ENCODE measurements around the gene CCDC85C.

CCDC85C gene

GRCh38 chr14:99475660-99476059 lies 128.3 kb downstream of the CCDC85C start:
- no peak for DNase-seq (ENCODE audit: low spot score)

DNA sequence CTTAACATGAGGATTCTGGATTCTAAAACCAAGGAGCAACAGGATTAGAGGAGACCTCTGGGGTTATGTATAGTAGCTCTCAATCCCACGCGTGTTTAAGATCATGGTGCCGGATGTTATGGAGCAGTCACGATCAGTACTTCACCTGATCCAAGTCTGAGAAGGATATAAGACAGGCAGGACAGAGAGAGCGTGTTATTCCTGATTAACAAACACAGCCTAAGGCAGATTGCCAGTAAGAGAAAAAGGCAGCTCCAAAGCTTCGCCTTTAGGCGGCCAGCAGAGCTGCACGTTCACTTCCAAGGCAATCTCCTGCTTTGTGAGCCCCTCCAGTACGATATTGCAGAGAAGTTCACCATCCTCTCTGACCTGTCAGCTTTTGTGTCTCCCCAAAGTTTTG lies 128.8 kb downstream of the CCDC85C start:
- peak; percentile 42 for DNase-seq (ENCODE audit: low spot score)

DNA sequence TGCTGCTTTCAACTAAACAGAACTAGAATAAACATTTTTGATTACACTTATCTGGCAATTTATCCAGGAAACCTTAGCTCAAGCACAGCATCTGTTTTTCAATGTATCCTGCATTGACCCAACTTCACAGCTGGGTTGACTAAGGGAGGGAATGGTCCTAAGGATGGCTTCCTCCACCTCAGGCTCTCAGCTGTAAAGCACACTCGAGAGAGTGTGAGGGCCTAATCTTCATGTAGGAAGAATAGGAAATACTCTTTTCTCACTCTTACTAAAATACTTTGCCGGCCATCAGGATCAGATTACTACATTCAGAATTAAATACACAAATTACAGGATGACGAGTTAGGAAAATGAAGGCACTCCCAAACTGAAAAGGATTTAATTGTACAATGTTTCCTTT lies 130.5 kb downstream of the CCDC85C start:
- DNase-seq (ENCODE audit: low spot score): no peak

DNA sequence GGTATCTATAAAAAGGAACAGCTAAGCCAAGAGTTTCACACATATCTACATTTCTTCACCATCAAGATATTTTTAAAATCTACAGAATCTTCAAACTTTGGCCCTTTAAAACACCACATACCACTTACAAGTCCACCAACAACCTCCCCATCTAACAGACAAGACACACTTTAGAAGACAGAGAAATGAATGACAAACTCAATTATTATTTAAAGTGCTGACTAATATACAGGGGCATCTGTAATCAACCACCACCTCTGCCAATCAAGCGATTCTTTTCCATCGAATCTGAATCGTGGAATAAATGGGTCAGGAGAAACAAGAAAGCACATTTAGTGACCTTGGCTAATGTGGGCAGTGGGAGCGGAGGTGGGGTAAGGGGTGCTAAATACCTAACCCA lies 131.1 kb downstream of the CCDC85C start:
- no peak for DNase-seq (ENCODE audit: low spot score)

GRCh38 chr14:99471731-99472130 lies 132.3 kb downstream of the CCDC85C start:
- no peak for DNase-seq (ENCODE audit: low spot score)

DNA sequence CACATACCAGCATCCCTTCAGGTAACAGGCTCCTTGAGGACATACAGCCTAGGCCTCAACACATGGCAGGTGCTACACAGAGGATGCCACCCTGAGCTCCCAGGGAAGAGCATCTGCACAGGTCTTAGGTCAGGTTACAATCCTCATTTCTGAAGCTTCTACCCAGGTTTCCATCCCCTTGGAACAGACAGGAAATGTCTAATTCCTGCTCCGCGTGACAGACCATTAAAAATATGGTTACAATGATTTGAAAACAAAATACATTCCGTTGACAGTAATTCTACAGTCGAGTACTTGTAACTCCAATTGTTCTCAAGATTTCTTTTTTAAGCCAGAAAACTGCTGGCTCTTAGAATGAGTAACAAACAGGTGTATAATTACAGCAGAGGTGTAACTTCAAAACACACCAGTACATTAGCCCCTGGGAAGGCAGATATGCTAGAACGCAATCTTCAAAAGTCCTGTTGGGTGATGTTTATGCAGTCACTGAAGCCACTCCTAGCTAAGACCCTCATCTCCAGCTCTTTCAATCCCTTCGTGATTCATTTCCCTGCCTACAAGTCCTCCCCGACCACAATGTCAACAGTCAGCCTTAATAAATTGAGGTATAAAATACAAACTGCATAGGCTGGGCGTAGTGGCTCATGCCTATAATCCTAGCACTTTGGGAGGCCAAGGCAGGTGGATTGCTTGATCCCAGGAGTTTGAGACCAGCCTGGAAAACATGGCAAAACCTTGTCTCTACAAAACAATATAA lies 135.0 kb downstream of the CCDC85C start:
- no peak for DNase-seq (ENCODE audit: low spot score)

DNA sequence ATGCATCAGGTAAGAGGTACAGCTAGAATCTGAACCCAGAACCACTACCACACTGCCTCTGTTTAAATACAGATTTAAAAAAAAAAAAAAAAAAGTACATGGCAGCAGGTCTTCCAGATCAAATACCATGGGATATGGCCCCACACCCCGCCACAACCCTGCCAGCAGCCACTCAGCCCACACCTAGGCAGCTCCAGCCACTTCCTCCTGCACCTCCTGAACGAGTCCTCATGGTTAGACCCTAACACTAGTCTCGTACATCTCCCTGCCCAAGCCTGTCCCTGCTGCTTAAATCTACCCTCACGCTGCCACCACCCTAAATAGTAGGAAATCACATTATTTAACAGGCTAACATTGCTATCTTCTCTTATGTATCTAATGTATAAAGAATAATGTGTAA lies 135.9 kb downstream of the CCDC85C start:
- no peak for DNase-seq (ENCODE audit: low spot score)

GRCh38 chr14:99467336-99468078 lies 136.5 kb downstream of the CCDC85C start:
- DNase-seq (ENCODE audit: low spot score): peak; percentile 38

DNA sequence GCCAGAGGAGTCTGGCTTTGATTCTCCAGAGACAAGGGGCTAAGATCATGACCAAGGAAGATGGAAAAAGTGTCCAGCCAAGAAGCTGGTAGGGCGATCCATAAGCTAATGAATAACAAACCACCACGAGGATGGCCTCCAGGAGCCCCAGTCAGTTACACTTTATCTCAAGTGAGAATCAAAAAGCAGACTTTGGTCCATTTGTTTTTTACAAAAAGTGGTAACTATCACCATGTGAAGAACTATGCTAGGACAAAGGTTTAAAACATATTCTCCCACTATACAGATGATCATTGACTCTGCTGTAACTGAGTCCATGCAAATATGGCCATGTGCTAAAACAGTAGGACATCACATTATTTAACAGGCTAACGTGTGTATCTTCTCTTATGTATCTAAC lies 137.2 kb downstream of the CCDC85C start:
- no peak for DNase-seq (ENCODE audit: low spot score)

DNA sequence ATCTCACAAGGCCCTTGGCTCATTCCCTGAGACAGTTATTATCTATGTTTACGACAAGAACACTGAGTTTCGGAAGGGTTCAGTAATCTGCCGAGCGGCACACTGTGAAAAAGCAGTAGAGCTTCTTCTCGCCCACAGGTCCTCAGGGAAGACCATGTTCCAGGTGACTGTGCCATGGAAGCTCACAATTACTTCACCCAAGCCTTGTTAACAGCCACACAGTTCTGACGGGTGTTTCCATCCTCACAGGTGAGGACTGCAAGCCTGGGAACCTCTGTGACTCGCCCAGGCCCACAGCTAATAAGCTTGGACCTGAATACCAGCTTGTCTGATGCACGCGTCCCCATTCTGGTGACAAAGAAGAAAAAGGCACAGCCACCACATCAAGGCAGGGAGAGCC lies 138.7 kb downstream of the CCDC85C start:
- DNase-seq (ENCODE audit: low spot score): no peak

DNA sequence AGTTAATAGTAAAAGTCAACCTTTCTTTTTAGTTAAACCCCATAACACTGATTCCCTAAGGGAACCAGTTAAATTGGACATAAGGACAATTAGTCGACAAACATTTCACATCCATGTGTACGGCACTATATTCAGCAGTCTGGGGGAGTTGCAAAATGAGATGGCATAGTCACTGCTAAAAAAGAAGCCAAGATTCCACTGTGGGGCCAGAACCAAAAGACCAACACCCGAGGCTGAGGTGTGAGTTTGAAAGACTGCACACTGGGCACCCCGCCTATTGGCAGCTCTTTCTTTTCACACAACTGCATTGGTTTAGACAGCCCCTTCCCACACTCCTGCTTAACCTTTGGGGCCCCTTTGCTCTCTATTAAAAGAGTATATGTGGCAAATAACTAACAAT lies 140.0 kb downstream of the CCDC85C start:
- no peak for DNase-seq (ENCODE audit: low spot score)

- no peak for DNase-seq (ENCODE audit: low spot score)
Observed at GRCh38 chr14:99462210-99462609, 141.8 kb downstream of the CCDC85C start.

GRCh38 chr14:99461411-99462085 lies 142.5 kb downstream of the CCDC85C start:
- no peak for DNase-seq (ENCODE audit: low spot score)

DNA sequence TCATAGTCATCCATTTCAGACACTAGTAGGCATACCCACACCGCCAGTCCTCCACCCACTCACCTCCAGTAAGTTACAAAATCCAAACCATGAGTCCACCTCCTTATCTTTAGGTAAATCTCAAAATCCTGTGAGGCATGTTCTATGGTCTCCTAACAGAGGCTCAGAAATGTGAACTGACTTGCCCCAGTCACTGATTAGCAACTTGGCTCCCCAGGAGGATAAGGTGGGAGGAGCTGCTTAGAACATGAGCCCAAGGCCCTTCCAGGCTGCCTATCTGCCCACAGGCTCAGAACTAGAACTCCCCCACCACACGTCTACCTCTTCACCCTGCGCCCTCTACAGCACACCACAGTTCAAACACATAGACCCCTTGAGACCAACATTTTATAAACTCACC lies 143.2 kb downstream of the CCDC85C start:
- DNase-seq (ENCODE audit: low spot score): peak; percentile 42

DNA sequence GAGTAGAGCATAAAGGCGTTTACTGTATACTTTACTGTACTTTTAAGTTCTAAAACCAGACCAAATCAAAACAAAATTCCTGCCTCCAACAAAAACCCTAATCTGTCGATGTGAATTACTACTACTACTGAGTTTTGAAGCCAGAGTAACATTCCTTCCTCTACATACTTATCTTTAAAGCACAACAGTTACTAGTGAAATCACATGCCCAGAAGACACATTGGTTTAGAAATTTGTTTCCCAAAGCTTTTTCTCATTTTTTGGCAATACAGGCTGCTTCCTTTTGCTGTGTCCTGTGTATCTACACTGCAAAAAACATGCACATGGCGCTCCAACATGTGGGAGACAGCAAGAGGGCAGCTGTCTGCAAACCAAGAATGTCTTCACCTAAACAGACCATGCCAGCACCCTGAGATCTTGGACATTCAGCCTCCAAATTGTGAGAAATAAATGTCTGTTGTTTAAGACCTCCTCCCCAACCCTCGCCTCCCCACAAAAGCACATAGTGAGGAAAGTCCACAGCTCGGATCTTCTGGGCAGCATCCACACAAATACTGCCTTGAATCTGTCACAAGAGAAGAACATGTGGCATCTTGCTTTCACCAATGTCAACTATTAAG lies 144.4 kb downstream of the CCDC85C start:
- no peak for DNase-seq (ENCODE audit: low spot score)

- DNase-seq (ENCODE audit: low spot score): no peak
Observed at GRCh38 chr14:99454246-99454645, 149.8 kb downstream of the CCDC85C start.

DNA sequence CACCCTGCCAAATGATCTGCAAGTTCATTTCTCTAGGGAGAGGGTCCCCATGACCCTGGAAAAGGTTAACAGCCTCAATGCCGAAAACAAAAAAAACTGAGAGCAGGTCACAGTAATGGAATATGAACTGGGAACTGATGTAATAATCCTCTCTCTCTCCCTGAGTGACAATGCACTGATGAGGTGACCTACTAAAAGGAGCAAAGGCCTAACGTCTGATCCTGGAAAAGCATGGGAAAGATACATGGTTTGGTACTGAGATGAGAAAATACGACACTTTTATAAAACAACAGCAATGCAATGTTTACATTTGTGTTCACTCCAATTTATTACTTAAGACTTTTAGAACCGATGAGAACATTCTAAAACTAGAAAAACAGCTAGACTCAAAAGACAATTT lies 151.0 kb downstream of the CCDC85C start:
- DNase-seq (ENCODE audit: low spot score): no peak

DNA sequence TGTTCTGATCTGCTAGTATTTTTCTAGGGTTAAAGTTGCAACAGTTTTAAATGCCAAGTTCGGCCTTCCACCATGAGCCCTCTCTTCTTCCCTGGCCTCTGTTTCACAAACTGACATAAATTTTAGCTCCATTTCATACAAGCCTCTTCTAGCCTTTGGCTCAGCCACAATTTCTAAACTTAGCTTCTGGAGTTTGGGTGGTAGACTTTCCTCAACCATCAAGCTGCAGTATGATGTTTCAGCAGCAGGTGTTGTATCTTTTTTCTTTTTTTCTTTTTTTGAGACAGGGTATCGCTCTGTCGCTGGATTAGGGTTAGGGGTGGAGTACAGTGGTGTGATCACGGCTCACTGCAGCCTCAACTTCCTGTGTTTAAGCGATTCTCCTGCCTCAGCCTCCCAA lies 152.8 kb downstream of the CCDC85C start:
- no peak for DNase-seq (ENCODE audit: low spot score)

- DNase-seq (ENCODE audit: low spot score): no peak
Observed at GRCh38 chr14:99450266-99450665, 153.7 kb downstream of the CCDC85C start.
